ENCODE measurements around the gene HOMER3.

The HOMER3 gene

DNA sequence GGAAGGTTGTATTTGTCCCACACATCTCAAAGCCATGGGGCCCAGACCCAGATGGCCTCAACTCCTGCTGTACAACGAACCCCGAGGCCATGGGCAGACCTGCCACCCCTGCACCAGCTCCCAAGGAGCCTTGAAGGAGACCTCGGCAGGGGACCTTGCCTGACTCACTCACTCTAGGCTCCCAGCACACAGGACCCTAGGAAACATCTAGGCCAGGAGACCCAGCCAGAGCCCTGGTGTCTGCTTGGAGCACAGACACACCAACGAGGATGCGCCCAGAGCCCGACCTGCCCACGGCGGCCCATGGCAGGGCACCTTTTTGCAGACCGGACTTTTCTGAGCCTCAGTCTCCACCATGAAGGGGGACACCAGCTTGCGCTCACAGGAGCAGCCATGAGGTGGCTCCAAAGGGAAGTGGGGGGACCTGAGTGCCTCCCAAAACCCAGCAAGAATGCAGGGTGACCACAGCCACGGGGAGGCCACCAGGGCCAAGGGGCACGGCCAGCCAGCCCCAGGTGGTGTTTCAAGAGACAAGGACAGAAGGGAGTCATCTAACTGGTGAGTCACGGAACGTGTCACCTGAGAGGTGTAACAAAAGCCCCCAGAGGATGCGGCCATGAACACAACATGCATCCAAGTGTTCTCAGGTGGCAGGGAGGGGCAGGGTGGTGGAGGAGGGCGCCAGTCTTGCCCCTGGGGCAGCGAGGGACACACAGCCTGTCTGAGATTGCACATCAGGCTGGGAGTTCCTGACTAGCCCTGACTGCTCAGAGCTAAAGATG lies 40.1 kb downstream of the HOMER3 start:
- no peak for DNase-seq

DNA sequence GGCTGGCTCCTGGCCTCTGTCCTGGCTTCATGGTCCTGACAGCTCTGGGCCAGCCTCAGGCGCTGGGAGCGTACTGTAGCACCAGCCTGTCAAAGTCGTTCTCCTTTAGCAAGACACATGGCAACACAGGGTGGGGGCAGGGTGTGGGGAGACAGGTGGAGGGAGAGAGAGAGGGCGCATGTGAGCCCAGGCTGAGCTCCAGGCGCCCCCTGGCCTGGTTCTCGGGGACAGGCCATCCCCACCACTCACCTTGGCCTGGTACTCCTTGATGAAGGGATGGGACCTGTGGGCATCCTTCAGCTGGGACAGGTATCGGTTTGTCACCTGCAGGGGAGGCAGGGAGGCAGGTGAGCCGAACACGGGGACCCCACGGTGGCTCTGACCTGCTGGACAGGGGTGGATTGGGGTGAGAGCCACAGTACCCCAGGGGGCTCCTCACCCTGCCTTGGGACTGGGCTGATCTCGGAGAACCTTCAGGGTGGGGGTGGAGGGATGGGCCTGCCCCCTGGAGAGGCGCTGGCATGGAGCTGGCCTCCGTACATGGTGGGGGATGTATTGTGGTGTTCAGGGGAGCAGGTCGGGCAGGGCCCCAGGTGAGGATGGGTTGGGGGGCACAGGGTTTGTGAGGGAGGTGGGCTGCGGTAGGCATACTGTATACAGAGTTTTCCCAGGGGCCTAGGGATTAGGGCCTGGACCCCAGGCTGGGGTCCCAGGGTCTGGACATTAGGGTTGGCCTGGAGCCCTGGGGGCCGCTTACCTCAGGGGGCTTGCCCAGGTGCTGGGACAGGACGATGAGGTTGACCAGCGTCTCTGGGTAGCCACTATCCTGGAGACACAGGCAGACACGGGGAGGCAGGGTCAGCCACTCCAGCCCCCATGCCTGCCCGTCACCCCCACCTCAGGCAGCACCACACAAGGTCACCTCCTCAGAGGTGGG lies 41.1 kb downstream of the HOMER3 start:
- no peak for DNase-seq

DNA sequence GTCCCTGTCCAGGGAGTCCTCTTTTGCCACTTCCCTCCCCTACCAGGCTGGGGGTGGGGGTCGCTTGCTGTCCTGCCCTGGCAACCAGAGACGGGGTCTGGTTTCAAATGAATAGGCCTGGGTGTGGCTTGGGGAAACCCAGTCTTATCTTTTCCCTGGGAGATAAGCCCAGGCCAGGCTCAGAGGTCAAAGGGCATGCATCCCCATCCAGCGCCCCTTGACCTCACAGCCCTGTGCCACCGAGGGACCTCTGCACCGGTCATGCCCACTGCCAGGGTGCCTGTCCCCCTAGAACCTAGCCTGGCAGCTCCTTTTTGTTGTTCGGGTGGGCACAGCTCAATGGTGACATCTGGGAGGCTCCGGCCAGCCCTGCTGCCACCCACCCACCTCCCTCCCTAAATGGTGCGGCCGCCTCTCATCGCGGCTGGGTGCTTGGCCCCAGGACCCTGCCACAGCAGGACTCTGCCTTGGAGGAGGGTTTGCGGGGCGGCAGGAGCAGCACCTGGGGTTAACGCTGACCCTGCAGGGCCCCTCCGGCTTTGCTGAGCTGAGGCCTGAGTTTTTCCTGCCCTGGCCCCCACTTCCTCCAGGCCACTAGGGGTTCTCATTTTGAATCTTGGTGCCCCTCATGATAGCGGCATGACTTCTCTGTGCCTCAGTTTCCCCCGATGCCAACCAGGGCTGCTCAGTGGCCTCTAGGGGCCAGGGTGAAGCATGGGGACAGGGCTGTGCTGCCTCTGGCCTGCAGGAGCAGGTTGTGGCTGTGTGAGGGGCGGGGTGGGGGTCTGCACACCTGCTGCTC lies 42.2 kb downstream of the HOMER3 start:
- DNase-seq: no peak

DNA sequence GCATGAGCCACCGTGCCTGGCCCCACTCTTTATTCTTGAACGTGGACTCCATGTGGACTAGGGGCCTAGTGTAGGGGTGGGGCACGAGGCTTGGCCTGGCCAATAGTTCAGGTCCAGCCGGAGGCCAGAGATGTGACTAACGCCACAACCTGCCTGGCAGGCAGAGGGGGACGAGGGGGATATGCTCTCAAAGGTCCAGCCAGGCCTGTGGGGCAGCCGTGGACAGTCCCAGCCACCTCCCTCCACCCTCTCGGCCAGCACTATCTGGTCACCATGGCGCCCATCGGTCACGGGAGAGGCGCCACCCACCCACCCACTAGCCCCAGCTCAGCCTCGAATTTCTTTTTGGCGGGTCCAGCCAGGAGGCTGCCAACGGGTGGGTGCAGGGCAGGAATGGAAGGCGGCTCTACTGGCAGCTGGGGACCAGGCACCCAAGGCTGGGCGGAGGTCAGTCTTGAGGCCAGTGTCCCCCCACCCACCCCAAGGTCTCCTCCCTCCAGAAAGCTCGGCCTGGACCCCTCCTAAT lies 42.9 kb downstream of the HOMER3 start:
- DNase-seq: no peak

DNA sequence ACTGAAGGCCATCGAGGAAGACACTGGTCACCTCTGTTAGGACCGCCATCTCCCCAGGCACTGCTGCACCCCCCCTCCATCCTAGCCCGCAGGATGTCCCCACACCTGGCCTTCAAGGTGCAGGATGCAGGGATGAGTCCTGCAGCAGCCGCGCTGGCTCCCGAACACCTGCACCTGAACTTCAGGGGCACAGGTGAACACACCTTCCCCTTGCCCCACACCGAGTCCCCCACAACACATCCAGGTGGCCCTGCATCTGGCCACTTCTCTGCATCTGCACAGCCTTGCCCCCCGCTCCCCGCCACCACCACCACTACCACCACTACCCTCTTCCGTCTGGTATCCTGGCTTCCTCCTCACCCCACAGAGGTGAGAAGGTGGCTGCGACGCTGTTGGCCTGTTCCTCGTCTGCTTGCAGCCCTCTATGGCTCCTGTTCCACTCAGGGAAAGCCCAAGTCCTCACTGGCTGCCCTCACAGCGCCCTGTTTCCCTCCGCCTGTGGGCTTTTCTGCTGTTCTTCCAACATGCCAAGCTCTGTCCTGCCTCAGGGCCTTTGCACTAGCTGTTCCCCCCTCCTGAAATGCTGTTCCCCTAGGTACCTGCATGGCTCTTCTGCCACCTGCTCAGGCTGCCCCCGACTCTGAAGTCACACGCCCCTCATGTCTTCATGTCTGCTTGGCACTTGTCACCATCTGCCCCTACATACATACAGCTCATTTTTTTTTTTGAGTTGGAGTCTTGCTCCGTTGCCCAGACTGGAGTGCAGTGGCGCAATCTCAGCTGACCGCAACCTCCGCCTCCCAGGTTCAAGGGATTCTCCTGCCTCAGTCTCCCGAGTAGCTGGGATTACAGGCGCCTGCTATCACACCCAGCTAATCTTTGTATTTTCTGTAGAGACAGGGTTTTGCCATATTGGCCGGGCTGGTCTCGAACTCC lies 43.7 kb downstream of the HOMER3 start:
- no peak for DNase-seq

DNA sequence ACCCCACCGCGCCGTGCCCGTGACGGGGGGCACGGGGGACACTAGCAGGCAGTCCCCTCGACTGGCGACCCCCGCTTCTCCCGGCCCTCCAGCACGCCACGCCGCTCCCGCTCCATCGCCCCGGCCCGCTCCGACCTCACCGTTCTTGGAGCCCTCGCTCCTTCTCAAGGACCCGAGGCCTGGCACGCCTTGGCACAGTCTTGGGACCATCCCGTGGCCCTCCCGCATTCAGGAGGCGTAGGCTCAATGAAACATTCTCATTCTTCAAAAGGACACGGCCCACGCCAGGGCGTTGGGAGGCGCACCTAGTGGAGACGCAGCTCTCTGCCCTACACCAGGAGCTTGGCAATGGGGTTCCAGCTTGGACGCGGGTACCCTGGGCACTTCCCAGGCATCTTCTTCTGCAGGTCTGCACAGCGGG lies 44.6 kb downstream of the HOMER3 start:
- DNase-seq: no peak

DNA sequence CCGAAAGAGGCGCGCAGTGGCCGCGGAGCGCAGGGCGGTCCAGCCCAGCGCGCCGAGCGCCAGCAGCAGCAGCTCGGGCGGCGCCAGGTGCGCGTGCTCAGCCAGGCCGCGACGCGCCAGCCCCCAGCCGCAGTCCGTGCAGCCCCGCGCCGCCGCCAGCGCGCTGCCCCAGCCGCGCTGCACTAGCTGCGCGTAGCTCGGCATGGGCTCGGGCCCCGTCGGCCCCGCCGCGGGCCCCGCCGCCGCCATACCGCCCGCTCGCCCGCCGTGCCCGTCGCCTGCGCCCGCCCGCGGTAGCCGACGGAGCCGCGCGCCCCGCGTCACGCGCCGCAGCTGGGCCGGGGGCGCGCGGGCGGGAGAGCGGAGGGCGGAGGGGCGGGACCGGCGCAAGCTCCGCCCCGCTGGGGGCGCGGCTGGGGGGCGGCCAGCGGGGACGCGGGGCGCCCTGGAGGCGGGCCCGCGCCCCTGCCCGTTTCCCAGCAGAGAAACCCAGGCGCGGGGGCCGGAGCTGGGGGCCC lies 45.1 kb downstream of the HOMER3 start, which contains the start of gene CERS1:
Gene CERS1, minus strand, starts transcription at position 335 of the 518 bp plus-strand sequence. Its CDS starts 86 bp downstream, at position 249.
- no peak for DNase-seq

DNA sequence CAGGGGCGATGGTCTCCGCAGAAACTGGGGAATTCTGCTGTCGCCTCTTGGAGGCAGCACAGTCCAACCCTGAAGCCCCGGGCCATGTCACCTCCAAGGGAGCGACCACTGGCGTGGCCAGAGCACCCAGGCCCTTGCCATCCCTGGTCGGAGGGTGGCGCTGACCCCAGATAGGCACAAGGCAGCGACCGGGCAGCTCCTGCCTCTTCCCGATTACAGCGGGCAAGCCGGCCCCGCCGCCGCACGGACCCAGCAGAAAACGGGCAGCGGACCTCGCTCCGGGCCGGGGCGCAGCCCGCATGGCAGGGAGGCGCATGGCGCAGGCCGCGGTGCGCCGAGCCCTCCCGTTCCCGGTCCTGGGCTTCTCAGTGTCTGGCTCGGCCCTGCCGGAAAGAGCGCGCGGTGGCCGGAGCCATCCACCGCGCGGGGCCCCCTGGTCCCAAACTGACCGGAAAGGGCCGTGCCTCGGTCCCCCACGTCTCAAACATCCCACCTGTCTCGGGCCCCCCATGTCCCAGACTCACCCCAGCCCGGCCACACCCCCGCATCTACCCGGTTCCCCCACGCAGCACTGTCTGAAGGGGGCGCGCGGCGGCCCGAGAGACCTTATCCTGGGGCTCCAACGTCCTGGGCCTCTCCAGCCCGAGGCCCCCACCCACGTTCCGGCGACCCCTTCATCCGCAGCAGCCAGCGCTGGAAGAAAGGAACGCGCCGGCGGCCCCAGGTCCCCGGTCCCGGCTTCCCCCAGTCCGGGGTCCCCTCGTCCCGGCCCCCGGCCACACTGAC lies 45.8 kb downstream of the HOMER3 start:
- no peak for DNase-seq

DNA sequence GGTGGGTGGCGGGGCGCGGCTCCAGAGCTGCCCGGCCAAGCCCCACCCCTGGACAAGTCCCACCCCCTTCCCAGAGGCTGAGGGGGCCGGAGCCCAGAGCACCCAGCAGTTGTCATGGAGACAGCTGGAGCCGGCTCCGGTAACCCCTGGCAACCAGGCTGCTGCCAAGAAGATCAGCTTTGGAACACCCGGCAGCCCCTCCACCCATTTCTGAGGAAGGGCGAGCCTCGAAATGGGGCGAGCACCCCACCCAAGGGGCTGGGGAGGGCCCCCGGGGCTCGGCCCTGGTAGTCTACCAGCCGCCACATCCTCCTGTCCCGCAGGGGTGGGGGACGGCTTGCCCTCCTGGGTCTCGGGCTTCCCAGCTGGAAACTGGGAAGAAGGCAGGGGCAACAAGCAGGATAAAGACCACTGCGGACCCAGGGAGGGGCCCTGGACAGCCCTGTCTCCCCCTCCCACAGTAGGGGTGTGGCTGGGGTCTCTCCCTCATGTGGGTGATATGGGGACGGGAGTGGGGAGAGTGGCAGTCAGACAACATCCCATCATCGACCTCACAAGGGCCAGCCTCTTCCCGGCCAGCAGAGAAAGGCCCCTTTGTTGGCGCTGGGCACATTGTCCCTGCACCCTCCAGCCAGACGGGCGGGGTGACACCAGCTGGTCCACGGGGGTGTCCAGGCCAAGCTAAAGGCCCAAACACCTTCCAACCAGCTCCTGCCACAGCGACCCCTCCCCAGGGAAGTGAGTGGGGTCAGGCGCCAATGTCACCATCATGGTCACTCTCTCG lies 46.6 kb downstream of the HOMER3 start:
- no peak for DNase-seq

DNA sequence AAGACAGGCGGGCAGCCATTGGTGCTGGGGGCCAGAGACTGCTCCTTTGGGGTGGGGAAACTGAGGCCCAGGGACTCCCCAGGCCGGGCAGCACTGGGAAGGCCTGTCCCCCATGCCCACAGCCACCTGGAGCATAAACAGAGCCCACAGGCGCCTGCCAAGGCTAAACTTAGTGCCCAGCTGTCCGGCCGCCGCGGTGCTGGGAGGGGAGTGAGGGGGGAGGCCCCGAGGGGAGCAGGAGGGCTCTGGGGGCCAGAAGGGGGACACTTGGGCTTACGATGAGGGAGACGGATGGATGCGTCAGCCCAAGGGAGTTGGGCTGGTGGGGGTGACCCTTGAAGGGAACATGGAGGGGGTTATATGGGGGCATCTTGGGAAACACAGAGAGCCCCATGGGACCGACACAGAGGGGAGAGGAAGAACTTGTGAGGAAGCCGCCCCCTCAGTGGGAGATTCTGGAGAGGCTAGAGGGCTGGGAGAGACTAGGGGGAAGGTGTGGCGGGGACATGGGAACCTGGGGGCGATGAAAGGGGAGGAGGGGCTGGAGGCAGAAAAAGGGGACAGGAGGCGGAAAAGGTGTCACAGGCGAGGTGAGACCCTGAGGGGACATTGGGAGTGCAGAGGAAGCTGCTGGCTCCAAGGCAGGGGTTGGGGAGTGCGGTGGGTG lies 47.3 kb downstream of the HOMER3 start:
- no peak for DNase-seq

DNA sequence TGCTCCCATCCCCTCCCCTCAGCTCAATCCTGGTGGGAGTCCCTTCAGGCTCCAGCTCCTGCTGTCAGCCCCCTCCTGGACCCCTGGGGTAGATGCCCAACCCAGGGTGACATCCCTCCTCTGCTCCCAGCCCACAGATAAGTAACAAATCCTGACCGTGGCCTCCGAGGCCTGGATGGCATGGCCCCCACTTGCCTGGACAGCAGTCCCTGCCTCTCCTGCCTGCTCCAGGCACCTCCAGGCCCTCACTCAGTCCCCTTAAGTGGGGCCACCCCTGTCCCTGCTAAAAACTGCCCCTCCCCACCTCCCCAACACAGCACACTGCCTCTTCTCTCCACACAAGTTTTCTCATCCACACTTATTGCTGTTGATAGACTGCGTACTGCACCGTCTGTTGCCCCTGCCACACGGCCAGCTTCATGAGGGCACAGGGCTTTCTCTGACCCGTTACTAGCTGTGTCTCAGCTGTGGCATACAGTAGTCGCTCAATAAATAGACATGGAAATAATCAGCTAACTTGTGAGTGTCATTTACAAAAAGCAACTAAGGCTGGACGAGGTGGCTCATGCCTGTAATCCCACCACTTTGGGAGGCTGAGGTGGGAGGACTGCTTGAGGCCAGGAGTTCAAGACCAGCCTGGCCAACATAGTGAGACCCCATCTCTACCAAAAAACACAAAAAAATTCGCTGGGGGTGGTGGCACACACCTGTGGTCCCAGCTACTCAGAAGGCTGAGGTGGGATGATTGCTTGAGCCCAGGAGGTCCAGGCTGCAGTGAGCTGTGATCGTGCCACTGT lies 50.9 kb downstream of the HOMER3 start:
- no peak for DNase-seq

DNA sequence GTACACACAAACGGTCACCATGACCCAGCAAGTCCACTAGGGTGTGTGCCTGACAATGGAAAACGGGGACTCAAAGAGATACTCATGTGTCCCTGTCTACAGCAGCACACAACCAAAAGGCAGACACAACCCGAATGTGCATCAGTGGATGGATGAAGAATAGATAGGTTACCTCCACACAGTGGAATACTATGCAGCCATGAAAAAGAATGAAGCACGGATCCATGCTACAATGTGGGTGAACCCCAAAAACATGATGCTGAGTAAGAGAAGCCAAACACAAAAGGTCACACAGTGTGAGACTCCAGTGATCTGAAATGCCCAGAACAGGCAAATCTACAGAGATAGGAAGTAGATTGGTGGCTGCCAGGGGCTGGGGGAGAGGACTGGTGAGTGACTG lies 54.0 kb downstream of the HOMER3 start:
- DNase-seq: no peak

DNA sequence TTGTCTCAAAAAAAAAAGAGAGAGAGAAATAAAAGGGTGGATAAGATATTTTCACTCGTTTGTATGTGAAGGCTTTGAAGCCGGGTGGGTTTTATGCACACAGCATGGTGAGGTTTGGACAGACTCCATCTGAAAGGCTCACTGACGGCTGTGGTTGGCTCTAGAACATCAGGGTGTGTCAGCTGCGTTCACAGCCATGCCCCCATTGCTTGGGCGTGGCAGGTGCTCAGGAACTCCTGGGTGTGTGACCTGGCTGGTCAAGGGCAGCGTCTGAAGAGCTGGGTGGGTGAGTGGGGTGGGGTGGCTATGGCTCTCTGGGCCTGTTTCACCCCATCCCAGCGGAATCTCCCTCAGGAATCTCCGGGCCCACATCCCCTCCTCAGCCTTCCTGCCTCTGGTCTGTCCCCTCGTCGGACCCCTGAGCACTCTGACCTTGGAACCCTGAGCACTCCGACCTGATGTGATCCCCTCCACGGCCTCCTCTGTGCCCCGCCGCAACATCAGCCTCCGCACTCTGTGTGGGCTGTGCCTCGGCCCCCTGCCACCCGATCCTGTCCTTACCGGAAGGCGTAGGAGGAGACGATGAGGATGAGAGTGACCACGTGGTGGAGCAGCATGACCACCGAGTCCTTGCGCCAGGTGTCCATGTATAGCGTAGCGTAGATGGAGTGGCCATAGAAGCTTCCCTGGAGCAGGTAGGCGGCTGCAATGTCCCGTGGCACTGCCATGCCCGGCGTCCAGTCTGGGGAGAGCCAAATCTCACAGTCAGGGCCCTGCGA lies 57.3 kb downstream of the HOMER3 start:
- DNase-seq: no peak

DNA sequence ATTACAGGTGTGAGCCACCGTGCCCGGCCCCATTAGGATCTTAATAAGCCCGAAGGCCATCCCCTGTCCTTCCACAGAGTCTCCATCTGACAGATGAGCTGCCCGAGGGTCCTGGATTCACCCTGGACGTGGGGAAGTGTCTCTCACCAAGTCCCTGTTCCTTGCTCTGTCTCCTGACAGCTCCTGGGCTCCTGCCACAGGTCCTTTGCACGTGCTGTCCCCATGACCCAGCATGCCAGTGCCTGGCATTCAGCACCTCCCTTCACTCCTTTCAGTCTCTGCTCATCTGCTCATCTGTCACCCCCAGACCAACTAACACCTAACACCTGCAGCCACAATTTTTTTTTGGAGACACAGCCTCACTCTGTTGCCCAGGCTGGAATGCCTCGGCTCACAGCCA lies 59.5 kb downstream of the HOMER3 start:
- no peak for DNase-seq

DNA sequence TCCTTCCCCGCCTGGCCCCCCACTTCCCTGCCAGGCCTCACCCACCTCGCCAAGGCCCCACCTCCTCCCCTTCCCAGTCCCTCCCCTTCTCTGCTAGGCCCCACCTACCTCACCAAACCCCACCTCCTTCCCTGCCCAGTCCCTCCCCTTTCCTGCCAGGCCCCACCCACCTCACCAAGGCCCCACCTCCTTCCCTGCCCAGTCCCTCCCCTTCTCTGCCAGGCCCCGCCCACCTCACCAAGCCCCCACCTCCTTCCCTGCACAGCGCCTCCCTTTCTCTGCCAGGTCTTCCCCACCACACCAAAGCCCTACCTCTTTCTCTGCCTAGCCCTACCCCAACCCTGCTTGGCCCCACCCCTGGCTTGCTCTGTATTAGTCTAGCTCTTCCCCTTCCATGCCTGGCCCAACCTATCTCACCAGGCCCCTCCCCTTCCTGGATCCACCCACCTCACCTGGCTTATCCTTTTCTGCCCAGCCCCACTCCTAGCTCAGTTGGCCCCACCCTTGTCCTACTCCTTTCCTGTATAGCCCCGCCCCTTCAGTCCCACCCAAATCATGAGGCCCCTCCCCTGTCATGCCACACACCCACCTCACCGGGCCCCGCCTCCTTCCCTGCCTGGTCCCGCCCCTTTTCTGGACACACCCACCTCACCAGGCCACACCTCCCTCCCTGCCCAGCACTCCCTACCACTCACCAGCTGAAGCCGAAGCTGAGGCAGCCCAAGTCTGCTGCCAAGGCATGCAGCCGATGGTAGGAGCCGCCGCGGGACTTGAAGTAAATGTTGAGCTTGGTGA lies 61.2 kb downstream of the HOMER3 start:
- DNase-seq: no peak
